NCI-H226 (cell line): ENCODE results near the gene S100G.
A peak's percentile ranks its signal among the peaks of the same experiment; 100 is the strongest.

ENCODE experiments used
- DNase-seq: peaks from one replicate; pipeline ENCODE4 v3.0.0-alpha.2; 2015

Gene S100G

DNA sequence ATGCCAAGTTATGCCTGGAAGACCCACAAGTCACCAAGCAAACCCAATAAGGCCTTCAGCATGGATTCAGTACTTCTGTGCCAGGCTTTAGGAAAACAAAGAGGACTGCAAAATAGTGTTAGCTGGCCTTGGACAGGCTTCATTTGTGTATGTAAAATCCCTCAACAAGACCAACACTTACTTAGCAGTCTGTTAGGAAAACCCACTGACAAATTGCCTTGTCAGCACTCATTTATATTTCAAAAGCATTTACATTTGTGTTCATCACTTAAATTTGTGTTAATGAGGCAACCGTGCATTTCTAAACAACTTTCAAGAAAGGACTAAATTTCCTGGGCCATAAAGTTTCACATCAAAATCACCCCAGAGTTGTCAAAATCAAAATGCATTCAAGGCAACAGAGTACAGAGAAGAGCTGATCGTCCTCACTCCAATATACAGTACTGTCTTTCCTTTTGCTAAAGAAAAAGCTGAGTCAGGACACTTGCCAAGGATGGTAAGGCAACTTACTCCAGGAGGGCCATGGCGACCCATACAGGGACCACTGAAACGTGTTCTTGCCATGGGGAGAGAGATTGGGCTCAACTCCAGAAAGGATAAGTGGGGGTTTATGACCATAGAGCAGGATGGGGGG is 1.6 kb downstream of the S100G start:
- no peak for DNase-seq

DNA sequence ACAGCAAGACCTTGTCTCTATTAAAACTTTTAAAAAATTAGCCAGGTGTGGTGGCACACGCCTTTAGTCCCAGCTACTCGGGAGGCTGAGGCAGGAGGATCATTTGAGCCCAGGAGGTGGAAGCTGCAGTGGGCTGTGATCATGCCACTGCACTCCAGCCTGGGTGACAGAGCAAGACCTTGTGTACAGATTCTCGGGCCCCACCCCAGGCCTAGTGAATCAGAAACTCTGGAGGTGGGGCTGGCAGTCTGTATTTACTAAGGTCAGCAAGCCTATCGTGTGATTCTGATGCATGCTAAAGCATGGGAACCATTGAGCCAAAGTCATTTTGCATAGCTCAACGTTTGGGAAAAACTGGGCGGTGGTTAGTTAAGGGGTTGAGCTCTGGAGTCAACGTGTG is 3.5 kb downstream of the S100G start:
- DNase-seq: no peak

DNA sequence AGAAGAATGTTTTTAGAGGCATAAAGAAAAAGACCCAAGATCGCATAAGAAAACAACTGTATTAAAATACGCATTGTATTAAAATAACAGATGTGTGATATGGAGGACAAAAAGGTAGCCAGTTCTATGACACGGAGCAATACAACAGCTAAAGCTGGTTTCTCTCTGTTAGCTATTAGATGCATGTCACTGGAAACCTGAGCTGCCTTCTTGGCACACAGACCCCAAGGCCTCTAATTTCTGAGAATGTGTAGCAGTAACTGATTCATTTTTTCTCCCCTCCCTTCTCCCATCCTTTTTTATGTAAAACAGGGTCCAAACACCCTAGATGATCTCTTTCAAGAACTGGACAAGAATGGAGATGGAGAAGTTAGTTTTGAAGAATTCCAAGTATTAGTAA is 4.1 kb downstream of the S100G start:
- no peak for DNase-seq

DNA sequence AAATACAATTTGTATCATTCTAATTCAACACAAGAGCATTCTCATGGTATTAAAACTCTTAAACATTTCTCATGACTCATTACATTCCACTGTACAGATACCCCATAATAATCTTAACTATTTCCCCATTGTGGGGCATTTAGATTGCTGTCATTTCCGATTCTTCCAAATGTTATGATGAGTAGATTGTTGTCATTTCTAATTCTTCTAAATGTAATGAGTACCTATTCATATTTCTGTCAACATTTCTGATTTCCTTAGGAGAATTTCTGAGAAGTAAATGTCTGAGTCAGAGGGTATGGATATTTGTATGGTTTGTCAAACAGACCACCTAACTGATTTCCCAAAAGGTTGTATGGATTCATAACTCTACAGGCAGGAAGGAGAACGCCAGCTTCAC is 8.3 kb downstream of the S100G start:
- DNase-seq: peak; percentile 34

DNA sequence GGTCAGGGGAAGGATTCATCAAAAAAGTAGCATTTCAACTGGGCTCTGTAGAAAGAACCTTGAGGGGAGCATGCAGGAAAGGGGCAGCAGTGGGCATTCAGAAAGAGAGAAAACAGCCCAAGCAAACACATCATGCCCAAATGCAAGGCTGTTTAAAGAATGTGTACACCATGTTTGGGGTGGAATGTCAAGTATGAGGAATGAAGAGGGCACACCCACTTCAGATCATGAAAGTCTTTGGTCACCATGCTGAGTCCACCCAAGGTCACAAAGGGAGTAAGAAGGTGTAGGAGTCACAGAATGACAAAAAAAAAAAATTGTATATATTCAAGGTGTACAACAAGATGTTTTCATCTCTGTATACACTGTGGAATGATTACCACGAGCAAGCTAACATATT is 9.4 kb downstream of the S100G start:
- DNase-seq: no peak

DNA sequence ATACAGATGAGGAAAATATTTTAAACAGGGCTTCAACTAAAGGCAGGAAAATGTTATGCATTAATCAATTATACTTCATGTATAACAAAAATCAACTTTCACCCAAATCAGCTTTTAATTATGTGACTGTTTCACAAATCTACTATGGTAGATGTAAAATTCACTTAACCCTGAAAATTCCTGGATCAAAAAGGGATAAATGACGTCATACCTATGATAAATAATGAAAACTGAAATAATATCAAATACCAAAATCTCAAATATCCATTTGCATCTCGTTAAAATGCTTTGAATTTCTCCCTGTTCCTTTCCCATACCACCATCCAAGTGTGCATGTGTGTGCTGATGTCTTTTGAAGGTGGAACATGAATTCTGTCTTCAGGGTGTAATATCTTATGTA is 11.5 kb downstream of the S100G start:
- no peak for DNase-seq

DNA sequence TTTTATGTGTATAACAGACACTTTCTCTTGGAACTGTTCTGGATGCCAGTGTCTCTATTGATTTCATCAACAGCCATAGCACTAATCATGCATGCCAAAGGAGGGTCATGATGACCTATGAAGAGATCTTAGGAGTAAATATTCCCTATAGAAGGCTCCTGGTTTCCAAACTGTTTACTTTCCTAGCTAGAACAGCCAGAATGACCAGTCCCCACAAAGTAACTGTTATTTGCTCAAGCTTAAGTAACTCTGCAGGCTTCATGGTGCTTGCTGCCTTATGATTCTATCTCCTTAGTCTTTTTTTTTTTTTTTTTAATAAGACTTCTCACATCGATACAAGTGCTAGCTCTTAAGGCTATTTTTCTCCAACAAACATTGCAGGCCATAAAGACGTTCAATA is 12.4 kb downstream of the S100G start:
- no peak for DNase-seq

DNA sequence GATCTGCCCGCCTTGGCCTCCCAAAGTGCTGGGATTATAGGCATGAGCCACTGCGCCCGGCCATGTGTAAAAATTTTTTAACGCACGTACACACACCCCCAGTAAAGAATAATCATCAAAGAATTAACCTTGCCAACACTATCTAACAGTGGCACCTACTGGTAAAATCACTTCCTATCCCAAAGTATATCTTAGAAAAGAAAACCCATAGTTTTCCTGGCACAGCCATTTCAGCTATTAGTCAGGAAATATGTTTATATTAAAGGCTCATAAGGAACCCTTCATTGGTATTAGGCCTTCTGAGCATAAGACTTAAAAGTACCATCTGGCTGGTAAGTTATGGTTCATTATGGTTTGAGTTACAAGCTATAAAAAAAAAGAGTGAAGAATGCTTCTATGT is 14.1 kb downstream of the S100G start:
- no peak for DNase-seq

DNA sequence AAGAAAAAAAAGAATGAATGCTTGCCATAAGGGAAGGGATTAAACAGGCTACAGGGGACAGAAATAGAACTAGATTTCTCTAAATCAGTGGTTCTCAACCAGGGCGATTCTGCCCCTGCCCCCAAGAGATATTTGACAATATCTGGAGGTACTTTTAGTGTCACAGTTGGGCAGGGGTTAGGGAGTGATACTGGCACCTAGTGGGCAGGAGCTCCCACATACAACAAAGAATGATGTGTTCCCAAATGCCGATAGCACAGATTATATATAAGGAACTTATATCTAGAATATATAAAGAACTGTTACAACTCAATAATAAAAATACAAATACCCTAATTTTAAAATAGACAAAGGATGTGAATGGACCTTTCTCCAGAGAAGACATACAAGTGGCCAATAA is 14.7 kb downstream of the S100G start:
- no peak for DNase-seq

DNA sequence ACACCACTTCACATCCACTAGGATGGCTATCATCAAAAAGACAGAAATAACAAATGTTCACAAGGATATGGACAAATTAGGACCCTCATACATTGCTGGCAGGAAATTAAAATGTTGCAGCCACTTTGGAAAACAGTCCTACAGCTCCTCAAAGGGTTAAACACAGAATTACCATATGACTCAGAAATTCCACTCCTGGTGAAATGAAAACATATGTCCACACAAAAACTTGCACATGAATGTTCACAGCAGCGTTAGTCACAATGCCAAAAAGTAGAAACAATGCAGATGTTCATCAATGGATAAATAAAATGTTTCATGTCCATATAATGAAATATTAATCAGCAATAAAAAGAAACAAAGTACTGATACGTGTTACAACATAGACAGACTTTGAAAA is 15.1 kb downstream of the S100G start:
- no peak for DNase-seq

DNA sequence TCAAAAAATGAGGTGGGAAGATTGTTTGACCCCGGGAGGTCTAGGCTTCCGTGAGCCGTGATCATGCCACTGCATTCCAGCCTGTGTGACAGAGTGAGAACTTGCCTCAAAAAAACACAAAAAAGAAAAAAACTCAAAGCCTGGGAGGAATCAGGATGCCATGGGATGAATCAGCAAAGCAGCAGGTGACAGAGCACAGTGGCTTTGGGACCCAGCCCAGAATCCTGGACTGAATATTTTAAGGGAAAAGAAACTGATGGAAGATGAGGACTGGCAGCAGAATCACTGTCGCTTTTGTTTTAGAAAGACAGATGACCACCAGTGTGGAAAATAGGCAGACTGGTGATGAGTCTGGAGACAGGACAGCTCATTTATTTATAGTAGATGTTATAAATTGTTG is 16.6 kb downstream of the S100G start:
- no peak for DNase-seq

DNA sequence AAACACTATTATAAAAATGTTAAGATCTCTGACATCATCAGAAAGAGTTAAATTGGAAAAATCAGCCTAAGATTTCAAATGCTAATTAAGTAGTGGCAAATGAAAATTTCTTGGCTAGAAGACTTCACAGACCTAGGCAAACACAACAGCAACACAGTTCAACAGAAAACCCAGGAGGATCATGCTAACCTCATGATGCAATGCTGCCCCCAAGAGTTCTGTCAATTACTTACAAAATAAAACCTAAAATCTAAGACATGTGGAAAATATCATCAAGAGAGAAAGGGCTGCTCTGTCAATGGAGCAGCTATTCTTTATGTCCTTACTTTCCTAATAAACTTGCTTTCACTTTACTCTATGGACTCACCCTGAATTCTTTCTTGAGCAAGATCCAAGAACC is 21.0 kb downstream of the S100G start:
- no peak for DNase-seq

DNA sequence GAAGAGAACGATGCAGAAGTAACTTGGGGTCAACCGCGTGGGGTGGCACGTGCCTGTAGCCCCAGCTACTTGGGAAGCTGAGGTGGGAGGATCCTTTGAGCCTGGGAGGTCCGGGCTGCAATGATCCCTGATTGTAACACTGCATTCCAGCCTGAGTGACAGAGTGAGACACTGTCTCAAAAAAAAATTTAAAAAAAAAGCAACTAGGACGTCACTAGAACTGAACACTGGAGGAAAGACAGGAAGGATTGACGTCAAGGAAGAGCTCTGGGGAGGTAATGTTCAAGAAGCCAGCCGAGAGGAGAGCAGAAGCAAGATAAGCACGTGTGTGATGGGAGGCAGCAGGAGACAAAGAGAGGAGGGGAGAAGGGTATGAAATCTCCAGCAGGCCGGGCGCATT is 28.7 kb downstream of the S100G start:
- DNase-seq: no peak

DNA sequence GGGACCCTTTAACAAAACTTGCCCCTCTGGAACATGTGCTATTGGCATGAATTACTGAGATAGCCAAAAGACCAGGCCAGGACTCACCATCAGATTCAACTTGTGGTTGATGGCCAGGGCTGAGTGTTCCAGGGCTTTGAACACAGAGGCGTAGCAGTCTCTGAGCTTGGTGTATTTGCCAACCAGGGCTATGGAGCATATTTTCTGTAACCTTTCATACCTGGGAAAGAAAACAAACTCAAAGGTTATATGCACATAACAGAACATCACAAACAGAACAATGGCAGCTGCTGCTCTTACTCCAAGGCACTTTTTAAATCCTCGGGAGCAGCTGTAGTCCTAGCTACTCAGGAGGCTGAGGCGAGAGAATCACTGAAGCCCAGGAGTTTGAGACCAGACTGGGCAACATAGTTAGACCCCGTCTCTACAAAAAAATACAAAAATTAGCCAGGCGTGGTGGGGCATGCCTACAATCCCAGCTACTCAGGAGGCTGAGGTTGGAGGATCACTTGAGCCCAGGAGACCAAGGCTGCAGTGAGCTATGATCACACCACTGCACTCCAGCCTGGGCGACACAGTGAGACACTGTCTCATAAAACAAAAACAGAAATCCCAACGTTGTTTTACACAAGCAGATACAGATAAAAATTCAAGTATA is 33.2 kb downstream of the S100G start:
- DNase-seq: no peak

DNA sequence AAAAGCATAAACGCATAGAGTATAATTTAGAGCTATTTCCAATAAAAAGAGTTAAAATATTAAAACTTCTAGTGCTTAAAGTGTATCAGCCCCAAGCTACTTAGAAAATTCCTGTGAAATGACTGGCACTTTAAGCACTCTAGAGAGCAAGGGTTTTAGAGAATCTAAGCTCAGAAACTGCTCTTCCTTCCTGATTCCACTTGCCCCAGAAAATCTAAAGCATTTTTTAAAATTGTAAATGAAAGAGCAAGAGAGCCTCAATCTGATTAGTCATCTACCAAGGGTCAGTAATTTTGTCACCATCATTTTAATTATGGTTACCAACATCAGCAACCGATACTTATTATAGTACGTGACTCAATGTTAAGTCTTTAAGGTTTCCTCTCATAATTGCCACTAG is 37.6 kb downstream of the S100G start:
- no peak for DNase-seq

DNA sequence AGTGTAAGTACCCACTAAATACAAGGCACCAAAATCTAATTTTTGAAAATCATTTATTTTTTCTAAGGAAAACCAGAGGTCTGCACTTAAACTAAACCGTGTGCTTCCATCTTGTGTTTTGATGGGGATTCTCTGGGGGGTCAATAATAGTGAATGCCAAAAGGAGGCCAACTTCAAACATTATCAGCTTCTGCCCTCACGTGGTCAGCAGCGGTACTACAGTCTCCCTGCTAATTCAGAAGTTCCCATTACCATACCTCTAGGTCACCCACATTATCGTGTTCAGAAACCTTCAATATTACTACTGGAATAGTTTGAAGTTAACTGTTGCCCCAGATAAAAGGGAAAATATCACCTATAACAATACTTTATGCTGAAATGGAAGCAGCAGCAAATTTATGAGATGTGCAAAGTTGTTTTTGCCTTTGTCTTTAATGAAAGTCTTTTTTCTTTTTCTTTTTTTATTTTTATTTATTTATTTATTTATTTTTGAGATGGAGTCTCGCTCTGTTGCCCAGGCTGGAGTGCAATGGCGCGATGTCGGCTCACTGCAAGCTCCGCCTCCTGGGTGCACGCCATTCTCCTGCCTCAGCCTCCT is 45.2 kb downstream of the S100G start:
- DNase-seq: no peak

DNA sequence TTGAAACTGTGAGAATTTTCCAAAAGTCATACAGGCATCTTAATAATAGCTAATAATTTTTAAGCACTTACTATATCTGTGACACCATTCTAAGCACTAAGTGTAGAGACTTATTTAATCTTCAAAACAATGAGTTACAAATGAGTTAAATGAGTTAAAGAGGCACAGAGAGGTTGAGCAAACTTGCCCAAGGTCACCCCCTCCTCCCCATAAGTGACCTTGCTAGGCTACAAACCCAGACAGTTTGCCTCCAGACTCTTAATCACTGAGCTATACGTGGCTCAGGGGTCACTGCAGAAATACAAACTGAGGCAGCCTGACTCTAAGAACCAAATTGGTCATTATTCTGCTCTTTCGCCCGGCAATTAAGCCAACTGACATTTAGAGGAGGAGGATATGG is 47.0 kb downstream of the S100G start:
- no peak for DNase-seq

DNA sequence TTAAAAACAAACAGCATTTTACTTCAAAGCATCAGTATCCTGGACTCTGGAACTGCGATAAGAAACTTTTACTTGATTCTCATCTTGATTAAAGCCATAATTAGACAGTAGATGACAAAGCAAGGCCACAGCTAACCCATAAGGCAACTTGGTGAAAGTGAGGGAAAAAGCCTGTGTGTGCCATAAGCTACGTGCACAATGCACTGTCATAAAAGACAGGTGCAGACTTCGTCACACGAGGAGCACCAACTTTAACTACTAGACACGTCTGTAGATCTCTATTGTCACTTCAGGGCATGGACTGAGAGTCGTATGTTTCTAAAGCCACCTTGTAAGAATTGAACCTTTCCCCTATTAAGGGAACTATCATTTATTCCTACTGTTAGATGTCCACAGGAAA is 49.4 kb downstream of the S100G start:
- no peak for DNase-seq

DNA sequence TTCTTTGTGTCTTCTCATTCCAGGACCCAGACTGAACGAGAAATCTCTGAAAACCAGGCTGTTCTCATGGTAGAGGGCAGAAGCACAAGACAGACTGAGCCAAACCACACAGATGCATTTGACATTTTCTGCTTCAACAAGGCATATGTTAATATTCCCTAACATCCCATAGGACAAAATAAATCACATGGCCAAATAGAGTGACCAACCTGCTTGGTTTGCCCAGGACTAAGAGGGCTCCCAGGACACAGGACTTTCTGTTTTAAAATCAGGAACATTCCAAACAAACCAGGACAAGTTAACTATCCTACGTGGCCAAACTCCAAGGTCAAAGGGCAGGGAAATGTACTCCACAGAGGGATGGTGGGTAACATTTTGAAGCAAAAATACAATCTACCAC is 50.8 kb downstream of the S100G start:
- no peak for DNase-seq

DNA sequence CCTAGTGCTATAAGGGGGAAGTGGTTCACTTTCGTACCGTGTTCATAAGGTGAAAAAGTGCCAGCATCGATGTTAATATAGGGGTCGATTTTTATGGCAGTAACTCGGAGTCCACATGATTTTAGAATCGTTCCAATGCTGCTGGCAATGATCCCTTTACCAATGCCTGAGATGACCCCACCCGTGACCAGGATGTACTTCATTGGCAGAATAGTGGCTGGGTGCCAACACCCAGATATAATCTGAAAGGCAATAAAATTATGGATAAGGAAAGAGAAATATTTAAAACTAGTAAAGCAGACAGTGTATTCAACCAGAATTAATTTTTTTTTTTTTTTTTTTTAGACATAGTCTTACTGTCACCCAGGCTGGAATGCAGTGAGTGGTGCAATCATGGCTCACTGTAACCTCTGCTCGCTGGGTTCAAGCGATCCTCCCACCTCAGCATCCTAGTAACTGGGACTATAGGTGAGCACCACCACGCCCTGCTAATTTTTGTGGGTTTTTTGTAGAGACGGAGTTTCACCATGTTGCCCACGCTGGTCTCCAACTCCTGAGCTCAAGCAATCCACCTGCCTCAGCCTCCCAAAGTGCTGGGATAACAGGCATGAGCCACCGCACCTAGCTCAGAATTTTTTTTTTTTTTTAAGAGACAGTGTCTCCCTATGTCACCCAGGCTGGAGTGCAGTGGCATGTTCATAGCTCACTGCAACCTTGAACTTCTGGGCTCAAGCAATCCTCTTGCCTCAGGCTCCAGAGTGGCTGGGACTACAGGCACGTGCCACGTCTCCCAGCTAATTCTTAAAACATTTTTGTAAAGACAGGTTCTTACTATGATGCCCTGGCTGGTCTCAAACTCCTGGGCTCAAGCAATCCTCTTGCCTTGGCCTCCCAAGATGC is 53.0 kb downstream of the S100G start:
- no peak for DNase-seq
